Measurements from ENCODE around the gene IL27RA. TPM values are rescaled to one million over a fixed set of nuclear protein-coding genes. Genes with fewer than 3 reads are reported as not detected.
A peak's percentile ranks its signal among the peaks of the same experiment; 100 is the strongest.

Gene IL27RA
- total RNA-seq, 1 donor from 2014 or later = 1.5 TPM

DNA sequence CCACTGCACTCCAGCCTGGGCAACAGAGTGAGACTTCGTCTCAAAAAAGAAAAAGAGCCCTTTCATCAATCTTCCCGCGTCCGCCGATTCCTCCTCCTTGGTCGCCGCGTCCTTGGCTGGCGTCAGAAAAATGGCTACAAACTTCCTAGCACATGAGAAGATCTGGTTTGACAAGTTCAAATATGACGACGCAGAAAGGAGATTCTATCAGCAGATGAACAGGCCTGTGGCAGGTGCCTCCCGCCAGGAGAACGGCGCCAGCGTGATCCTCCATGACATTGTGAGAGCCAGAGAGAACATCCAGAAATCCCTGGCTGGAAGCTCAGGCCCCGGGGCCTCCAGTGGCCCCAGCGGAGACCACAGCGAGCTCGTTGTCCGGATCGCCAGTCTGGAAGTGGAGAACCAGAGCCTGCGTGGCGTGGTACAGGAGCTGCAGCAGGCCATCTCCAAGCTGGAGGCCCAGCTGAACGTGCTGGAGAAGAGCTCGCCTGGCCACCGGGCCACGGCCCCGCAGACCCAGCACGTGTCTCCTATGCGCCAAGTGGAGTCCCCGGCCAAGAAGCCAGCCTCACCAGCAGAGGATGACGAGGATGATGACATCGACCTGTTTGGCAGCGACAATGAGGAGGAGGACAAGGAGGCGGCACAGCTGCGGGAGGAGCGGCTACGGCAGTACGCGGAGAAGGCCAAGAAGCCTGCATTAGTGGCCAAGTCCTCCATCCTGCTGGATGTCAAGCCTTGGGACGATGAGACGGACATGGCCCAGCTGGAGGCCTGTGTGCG, 38.9 kb downstream of the IL27RA start:
- H3K4me1 ChIP-seq = peaks cover 30% of the 10 kb centered on the region
- DNase-seq (ENCODE audit: extremely low spot score in 2 of 2) = no peak
- TF ChIP-seq POLR2AphosphoS5 (IDR thresholded peaks at IDR 0.05; ENCODE audit: insufficient read depth in 1 of 2, low read depth in 1 of 2) = peak in 1 of 2 donors; percentile 23
- TF ChIP-seq, protein P1, sequence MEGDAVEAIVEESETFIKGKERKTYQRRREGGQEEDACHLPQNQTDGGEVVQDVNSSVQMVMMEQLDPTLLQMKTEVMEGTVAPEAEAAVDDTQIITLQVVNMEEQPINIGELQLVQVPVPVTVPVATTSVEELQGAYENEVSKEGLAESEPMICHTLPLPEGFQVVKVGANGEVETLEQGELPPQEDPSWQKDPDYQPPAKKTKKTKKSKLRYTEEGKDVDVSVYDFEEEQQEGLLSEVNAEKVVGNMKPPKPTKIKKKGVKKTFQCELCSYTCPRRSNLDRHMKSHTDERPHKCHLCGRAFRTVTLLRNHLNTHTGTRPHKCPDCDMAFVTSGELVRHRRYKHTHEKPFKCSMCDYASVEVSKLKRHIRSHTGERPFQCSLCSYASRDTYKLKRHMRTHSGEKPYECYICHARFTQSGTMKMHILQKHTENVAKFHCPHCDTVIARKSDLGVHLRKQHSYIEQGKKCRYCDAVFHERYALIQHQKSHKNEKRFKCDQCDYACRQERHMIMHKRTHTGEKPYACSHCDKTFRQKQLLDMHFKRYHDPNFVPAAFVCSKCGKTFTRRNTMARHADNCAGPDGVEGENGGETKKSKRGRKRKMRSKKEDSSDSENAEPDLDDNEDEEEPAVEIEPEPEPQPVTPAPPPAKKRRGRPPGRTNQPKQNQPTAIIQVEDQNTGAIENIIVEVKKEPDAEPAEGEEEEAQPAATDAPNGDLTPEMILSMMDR (IDR thresholded peaks at IDR 0.05) = no peak
- intact Hi-C loops (cut with DNase I) = loop anchor here (5.0 kb wide), 1 partner anchor 67 kb away; the partner anchor contains the start of gene ASF1B
- H3K27ac ChIP-seq = no peak overlapping the region
- no peaks in the 10 kb centered on the region for H3K9me3 ChIP-seq
- no peaks in the 10 kb centered on the region for H3K27me3 ChIP-seq
- no peaks in the 10 kb centered on the region for H3K36me3 ChIP-seq
- no peak overlapping the region for H3K4me3 ChIP-seq

DNA sequence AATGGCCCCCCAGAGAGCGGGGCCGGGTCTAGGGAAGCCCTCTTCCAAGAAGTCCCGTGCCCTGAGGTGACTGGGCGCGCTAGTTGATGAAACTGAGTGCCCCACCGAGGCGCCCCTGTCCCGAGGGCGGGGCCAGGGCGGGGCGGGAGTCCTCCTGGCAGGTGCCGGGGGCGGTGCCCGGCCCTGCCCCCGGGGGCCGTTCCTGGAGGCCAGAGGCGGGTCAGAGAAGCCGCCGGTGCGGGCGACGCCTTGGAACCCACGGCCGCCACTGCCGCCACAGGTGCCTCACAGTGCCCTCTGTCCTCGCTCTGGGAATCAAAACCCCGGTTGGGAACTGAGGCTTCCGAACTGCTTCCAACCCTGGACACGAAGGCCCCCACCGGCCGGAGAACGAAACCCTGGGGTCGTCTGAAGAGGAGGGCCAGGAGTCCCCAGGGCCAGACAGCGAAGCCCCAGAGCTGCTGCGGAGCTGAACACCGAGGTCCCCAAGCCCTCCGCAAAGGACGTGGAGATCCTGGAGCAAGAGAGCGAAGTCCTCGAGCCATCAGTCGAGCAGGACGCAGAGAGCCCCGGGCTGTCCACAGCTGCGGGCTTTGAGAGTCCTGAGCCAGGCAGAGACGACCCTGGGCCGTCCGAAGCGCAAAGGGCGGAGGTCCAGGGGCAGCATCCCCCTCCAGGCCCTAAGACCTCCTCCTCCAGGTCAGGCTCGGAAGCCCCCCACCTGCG, 41.1 kb downstream of the IL27RA start, which contains the start of gene MISP3:
Gene MISP3 (plus strand): TSS at position 252 of the 726 bp plus-strand sequence. CDS start 524 bp downstream, outside the sequence.
- Histone ChIP-seq H3K27ac (peak within 1 kb of the TSS; percentile 93), H3K4me1 (peaks cover 33% of the 10 kb centered on the region), H3K4me3 (peak within 1 kb of the TSS; percentile 60 to 67), H3K9me3 (no peaks in the 10 kb centered on the region), H3K36me3 (no peaks in the 10 kb centered on the region), H3K27me3 (no peaks in the 10 kb centered on the region)
- DNase-seq (ENCODE audit: extremely low spot score in 2 of 2) = no peak
- intact Hi-C loops (cut with DNase I) = loop anchor here (5.0 kb wide), 1 partner anchor 65 kb away; the partner anchor contains the start of gene ASF1B
- TF ChIP-seq POLR2A (IDR thresholded peaks at IDR 0.05) = no peak
- TF ChIP-seq POLR2AphosphoS5 (IDR thresholded peaks at IDR 0.05; ENCODE audit: insufficient read depth in 1 of 2, low read depth in 1 of 2) = no peak
- TF ChIP-seq, protein P1 (IDR thresholded peaks at IDR 0.05) = peak in 1 of 3 experiments; percentile 6

DNA sequence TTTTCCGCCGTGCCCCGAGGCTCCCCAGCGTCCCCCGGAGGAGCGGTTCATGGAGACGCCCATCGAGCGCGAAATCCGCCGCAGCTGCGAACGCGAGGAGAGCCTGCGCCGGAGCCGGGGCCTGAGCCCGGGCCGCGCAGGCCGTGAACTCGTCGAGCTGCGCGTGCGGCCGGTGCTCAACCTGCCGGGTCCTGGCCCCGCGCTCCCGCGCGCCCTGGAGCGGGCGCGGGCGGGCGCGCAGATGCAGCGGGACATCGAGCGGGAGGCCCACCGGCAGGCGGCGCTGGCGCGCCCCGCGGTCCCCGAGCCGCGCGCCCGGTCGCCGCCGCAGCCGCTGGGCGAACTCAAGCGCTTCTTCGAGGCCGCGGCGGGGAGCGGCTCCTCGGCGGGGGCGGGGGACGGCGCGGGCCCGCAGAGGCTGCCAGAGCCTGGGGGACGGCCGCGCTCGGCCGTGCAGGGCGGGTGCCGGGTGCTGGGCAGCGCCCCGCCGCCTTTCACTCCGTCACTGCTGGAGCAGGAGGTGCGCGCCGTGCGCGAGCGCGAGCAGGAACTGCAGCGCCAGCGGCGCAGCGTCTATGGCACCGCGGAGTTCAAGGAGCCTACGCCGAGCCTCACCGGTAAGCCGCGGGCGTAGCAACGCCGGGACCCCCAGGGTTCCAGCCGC, 41.8 kb downstream of the IL27RA start:
- no peak for DNase-seq (ENCODE audit: extremely low spot score in 2 of 2)
- no peaks in the 10 kb centered on the region for H3K36me3 ChIP-seq
- H3K4me3 ChIP-seq = peak overlapping the region; percentile 60 to 67
- no peaks in the 10 kb centered on the region for H3K9me3 ChIP-seq
- TF ChIP-seq POLR2A (IDR thresholded peaks at IDR 0.05) (no peak), POLR2AphosphoS5 (IDR thresholded peaks at IDR 0.05; ENCODE audit: insufficient read depth in 1 of 2, low read depth in 1 of 2) (peak in 1 of 2 donors; percentile 49)
- TF ChIP-seq, protein P1 (IDR thresholded peaks at IDR 0.05) = peak in 1 of 3 experiments; percentile 52
- H3K4me1 ChIP-seq = peaks cover 33% of the 10 kb centered on the region
- H3K27me3 ChIP-seq = no peaks in the 10 kb centered on the region
- peak overlapping the region; percentile 93 for H3K27ac ChIP-seq
- intact Hi-C loops (cut with DNase I) = loop anchor here (5.0 kb wide), 1 partner anchor 64 kb away; the partner anchor contains the start of gene ASF1B

DNA sequence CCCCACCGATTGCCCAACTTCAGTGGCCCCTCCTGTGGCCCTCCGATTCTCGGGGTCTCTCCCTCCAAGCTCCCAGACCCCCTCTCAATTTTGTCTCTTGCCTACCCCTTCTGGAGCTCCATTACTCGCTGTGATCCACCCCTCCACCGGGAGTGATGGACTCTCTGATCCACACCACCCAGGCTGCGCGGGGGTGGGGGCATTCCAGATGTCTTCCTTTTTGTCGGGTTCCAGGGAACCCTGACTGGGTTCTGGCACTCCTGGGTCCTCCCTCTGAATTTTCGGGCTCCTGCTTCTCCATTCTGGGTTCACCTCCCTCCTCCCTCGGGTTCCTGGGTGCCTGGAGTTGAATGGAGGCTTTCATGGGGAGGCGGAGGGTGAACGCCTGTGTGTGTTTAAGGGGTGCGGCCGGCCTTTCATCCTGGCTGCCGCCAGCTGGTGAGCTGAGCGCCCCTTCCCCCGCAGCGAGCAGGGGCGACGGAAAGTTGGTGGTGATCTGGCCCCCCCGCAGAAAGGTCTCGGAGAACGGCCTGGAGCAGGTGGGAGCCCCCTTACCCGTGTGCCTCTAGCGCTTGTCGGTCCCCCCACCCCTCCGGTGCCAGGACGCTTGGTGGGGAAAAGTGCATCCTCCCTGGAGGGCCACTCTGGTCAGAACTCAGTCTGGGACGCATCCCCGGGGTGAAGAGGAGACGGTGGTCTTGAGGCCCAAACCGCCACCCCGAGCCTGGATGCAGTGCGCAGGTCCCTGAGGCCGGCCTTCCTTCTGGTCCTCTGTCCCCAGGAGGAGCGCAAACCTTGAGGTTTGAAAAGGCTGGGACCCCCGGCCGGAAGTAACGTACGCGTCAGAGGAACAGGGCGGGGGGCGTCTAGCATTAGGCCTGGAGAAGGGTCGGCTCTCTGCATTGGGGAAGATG, 42.6 kb downstream of the IL27RA start:
- H3K27ac ChIP-seq = peak overlapping the region; percentile 93
- H3K27me3 ChIP-seq = no peaks in the 10 kb centered on the region
- intact Hi-C loops (cut with DNase I) = loop anchor here (2.0 to 5.0 kb wide), 2 partner anchors 63 to 193 kb away; partner anchors contain the start of gene ASF1B
- no peaks in the 10 kb centered on the region for H3K36me3 ChIP-seq
- H3K9me3 ChIP-seq = no peaks in the 10 kb centered on the region
- no peak for DNase-seq (ENCODE audit: extremely low spot score in 2 of 2)
- no peak for TF ChIP-seq POLR2A (IDR thresholded peaks at IDR 0.05)
- TF ChIP-seq POLR2AphosphoS5 (IDR thresholded peaks at IDR 0.05; ENCODE audit: insufficient read depth in 1 of 2, low read depth in 1 of 2) = no peak
- TF ChIP-seq, protein P1 (IDR thresholded peaks at IDR 0.05) = no peak
- peak overlapping the region; percentile 60 to 67 for H3K4me3 ChIP-seq
- peaks cover 33% of the 10 kb centered on the region for H3K4me1 ChIP-seq

All from vagina (tissue), 2 donors.